ENCODE measurements around the gene MBP. TPM values are rescaled to one million over a fixed set of nuclear protein-coding genes. Genes with fewer than 3 reads are reported as not detected.
A peak's percentile ranks its signal among the peaks of the same experiment; 100 is the strongest.

The MBP gene
- total and polyA plus RNA-seq, 10 of the 15 experiments (the other 5 are each of a cell fraction or from before 2014, with no cell fraction given) = 12.2 to 67.8 (median 42.1) TPM

- CTCF ChIA-PET = interaction anchor here (0.9 to 15.3 kb wide), 2 partner anchors 22 to 43 kb away, joined by 3 to 208 read pairs; no protein-coding TSS in a partner anchor
- POLR2A ChIA-PET = no interaction called here
- peaks cover 15 to 16% of the 10 kb centered on the region in 2 experiments; a peak in 3 of 4 replicates for H3K36me3 ChIP-seq (ENCODE audit: control insufficient read depth in 2 of 2, insufficient read depth in 2 of 2, low read length in 1 of 2)
These were observed 174.9 kb downstream of the MBP start for GRCh38 chr18:76957384-76958355.

More at GRCh38 chr18:76957384-76958355, 174.9 kb downstream of the MBP start:
- FAIRE-seq (peak; percentile 75), DNase-seq (ENCODE audit: low read depth, low spot score) (no peak), ATAC-seq (no peak)
- WGBS (ENCODE audit: insufficient coverage, insufficient replicate concordance, low lambda C conversion rate, missing lambda C conversion rate) = 84% methylated on average over 18 of the region's 18 CpGs
- Histone ChIP-seq H3K9ac (ENCODE audit: control insufficient read depth, insufficient read depth, low read length) (no peak overlapping the region), H3K4me3 (no peak overlapping the region), H3K27me3 (replicated peaks in 1 of 2; ENCODE audit: control insufficient read depth in 2 of 2, insufficient read depth in 2 of 2, low read length in 1 of 2) (no peaks in the 10 kb centered on the region), H3K4me1 (ENCODE audit: control insufficient read depth, insufficient read depth, low read length) (no peaks in the 10 kb centered on the region), H4K20me1 (ENCODE audit: control insufficient read depth, insufficient read depth) (no peaks in the 10 kb centered on the region), H3K9me3 (replicated peaks; ENCODE audit: control insufficient read depth, insufficient read depth, low read length) (no peaks in the 10 kb centered on the region), H3K4me2 (ENCODE audit: control insufficient read depth, insufficient read depth) (no peak overlapping the region), H2AFZ (ENCODE audit: control insufficient read depth, low read depth, low read length) (no peak overlapping the region), H3K79me2 (ENCODE audit: control insufficient read depth, insufficient read depth, low read length) (no peaks in the 10 kb centered on the region), H3K27ac (ENCODE audit: control insufficient read depth, insufficient read depth) (no peak overlapping the region)
- ChIA-PET RAD21 (ENCODE audit: unreplicated experiment) (no interaction called here), SMC1A (ENCODE audit: uncharacterized antibody, unreplicated experiment) (interaction anchor here (1.0 to 9.8 kb wide), 3 partner anchors 18 to 42 kb away, joined by 3 to 140 read pairs (median 3); no protein-coding TSS in a partner anchor)
- TF ChIP-seq ZSCAN29 (IDR thresholded peaks at IDR 0.05) = no peak
- TF ChIP-seq NFIC (IDR thresholded peaks at IDR 0.05; ENCODE audit: low read depth, low read length) = no peak
- TF ChIP-seq, protein P1, sequence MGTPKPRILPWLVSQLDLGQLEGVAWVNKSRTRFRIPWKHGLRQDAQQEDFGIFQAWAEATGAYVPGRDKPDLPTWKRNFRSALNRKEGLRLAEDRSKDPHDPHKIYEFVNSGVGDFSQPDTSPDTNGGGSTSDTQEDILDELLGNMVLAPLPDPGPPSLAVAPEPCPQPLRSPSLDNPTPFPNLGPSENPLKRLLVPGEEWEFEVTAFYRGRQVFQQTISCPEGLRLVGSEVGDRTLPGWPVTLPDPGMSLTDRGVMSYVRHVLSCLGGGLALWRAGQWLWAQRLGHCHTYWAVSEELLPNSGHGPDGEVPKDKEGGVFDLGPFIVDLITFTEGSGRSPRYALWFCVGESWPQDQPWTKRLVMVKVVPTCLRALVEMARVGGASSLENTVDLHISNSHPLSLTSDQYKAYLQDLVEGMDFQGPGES (IDR thresholded peaks at IDR 0.05) = no peak
- TF ChIP-seq POU2F2 (IDR thresholded peaks at IDR 0.05; ENCODE audit: borderline replicate concordance, low read depth, low read length) = no peak
- no peak for TF ChIP-seq CTCF (IDR thresholded peaks at IDR 0.05 in 2 of 3, conservative IDR thresholded peaks at IDR 0.05 in 1 of 3; ENCODE audit: control insufficient read depth in 2 of 3, extremely low read depth in 1 of 3, insufficient read depth in 1 of 3, low read depth in 3 of 3, low read length in 3 of 3)
- TF ChIP-seq RB1 (IDR thresholded peaks at IDR 0.05; ENCODE audit: borderline replicate concordance) = no peak
- TF ChIP-seq ASH2L (IDR thresholded peaks at IDR 0.05; ENCODE audit: borderline replicate concordance, low read depth) = no peak
- no peak for TF ChIP-seq TAF1 (IDR thresholded peaks at IDR 0.05; ENCODE audit: borderline replicate concordance, low read depth, low read length)
- TF ChIP-seq SMAD1 (IDR thresholded peaks at IDR 0.05; ENCODE audit: low read depth, partially characterized antibody) = no peak
- TF ChIP-seq HDAC6 (IDR thresholded peaks at IDR 0.05; ENCODE audit: unreplicated experiment) = no peak
- no peak for TF ChIP-seq SMARCA5 (IDR thresholded peaks at IDR 0.05)
- TF ChIP-seq ZNF217 (IDR thresholded peaks at IDR 0.05) = no peak
- no peak for TF ChIP-seq POLR2AphosphoS2 (IDR thresholded peaks at IDR 0.05; ENCODE audit: low read depth, low read length)
- no peak for TF ChIP-seq CREM (IDR thresholded peaks at IDR 0.05; ENCODE audit: low read depth)
- intact Hi-C loops (cut with micrococcal nuclease; ENCODE audit: unreplicated experiment) (no loop called here), in situ Hi-C loops (cut with MboI) (no loop called here)
- no TSS peak for BruUV-seq (replicated peaks)

Data from GM12878 (cell line).